ENCODE data around the gene SMNDC1.

SMNDC1 gene

GRCh38 chr10:110244550-110244949, 60.2 kb downstream of the SMNDC1 start:
- DNase-seq, result no peak

- DNase-seq, result no peak
Observed at GRCh38 chr10:110242511-110242910, 62.2 kb downstream of the SMNDC1 start.

GRCh38 chr10:110241841-110242240, 62.9 kb downstream of the SMNDC1 start:
- DNase-seq, result no peak

- no peak for DNase-seq
Observed at GRCh38 chr10:110241407-110241806, 63.3 kb downstream of the SMNDC1 start.

All from activated CD4-positive, alpha-beta T cell treated with anti-CD3 and anti-CD28 coated beads, Interleukin-2, Interleukin-6, amounts not matched to agents 100 ng/mL and 50 ng/mL, durations not matched to agents 16 hours and 8 hours (primary cell).